Suprapubic skin (tissue), 4 donors: Measurements from ENCODE around the gene PDILT.

ENCODE experiments used
- EP300 ChIP-seq: sonication (generic); formaldehyde crosslinking; IDR thresholded peaks from one replicate; pipeline ENCODE4 v1.6.1; 2017; ENCODE audit warnings: antibody characterized with exemption
- POLR2A ChIP-seq, 2 donors: fragments of 450-650 bp; IDR thresholded peaks; one replicate each; pipeline ENCODE4 v1.6.1; 2017; ENCODE audit warnings: antibody characterized with exemption in 2 of 2, mild to moderate bottlenecking in 2 of 2, moderate library complexity in 2 of 2
- POLR2AphosphoS5 ChIP-seq, 3 donors: sonication (generic); formaldehyde crosslinking; IDR thresholded peaks; one replicate each; pipeline ENCODE4 v1.6.1; 2017; ENCODE audit warnings: antibody characterized with exemption in 3 of 3
- TF ChIP-seq, protein P1 (sequence below), 2 donors: fragments of 200-600 bp in 1 of 2; fragments of 450-650 bp in 1 of 2; sonication (generic) in 1 of 2; IDR thresholded peaks; one replicate each; pipeline ENCODE4 v1.5.1; 2016 to 2019; ENCODE audit warnings: antibody characterized with exemption in 2 of 2, mild to moderate bottlenecking in 1 of 2, moderate library complexity in 1 of 2

- TF ChIP-seq, protein P1, sequence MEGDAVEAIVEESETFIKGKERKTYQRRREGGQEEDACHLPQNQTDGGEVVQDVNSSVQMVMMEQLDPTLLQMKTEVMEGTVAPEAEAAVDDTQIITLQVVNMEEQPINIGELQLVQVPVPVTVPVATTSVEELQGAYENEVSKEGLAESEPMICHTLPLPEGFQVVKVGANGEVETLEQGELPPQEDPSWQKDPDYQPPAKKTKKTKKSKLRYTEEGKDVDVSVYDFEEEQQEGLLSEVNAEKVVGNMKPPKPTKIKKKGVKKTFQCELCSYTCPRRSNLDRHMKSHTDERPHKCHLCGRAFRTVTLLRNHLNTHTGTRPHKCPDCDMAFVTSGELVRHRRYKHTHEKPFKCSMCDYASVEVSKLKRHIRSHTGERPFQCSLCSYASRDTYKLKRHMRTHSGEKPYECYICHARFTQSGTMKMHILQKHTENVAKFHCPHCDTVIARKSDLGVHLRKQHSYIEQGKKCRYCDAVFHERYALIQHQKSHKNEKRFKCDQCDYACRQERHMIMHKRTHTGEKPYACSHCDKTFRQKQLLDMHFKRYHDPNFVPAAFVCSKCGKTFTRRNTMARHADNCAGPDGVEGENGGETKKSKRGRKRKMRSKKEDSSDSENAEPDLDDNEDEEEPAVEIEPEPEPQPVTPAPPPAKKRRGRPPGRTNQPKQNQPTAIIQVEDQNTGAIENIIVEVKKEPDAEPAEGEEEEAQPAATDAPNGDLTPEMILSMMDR (IDR thresholded peaks at IDR 0.05) = no peak
- TF ChIP-seq POLR2AphosphoS5 (IDR thresholded peaks at IDR 0.05) (no peak), POLR2A (IDR thresholded peaks at IDR 0.05) (no peak), EP300 (no peak)
Measured at GRCh38 chr16:20377181-20377580, 27.4 kb downstream of the PDILT start.
